ENCODE data around the gene S100A13. TPM values are rescaled to one million over a fixed set of nuclear protein-coding genes. Genes with fewer than 3 reads are reported as not detected.

S100A13 gene
- total RNA-seq, 1 experiment from 2014 or later, result 120 TPM

GRCh38 chr1:153612755-153613331, 14.5 kb downstream of the S100A13 start, which contains the start of gene S100A16:
Gene S100A16, minus strand, starts transcription at chr1:153613137. Its CDS starts 4,986 bp downstream, at chr1:153608151.
- no peak for TF ChIP-seq EZH2 (IDR thresholded peaks at IDR 0.05; ENCODE audit: low read depth)
- POLR2A ChIA-PET (ENCODE audit: unreplicated experiment), result interaction anchor here (0.6 to 1.4 kb wide), 13 partner anchors 9 to 730 kb away, joined by 3 to 48 read pairs (median 4); partner anchors contain the start of genes CHTOP, S100A1, S100A13 and S100A5
- no TSS peak for BruUV-seq (replicated peaks)
- peak within 1 kb of the TSS; percentile 78 for H3K27ac ChIP-seq
- peaks cover 56% of the 10 kb centered on the region for H3K79me2 ChIP-seq (ENCODE audit: low read depth)
- peaks cover 6% of the 10 kb centered on the region for H3K36me3 ChIP-seq (ENCODE audit: low read depth)
- peaks cover 73% of the 10 kb centered on the region for H3K4me1 ChIP-seq (replicated peaks; ENCODE audit: insufficient read depth)
- peak; percentile 86 to 91 for DNase-seq
- CTCF ChIA-PET, result interaction anchor here (0.6 to 2.6 kb wide), 3 partner anchors 14 to 102 kb away, joined by 4 to 19 read pairs (median 8); partner anchors contain the start of gene S100A13
- H3F3A ChIP-seq (ENCODE audit: insufficient read depth, low read depth), result peaks cover 47% of the 10 kb centered on the region
- H2AFZ ChIP-seq, result no peak within 1 kb of the TSS
- H3K9me3 ChIP-seq (ENCODE audit: insufficient read depth, low read depth), result no peaks in the 10 kb centered on the region
- H3K4me3 ChIP-seq, result peak within 1 kb of the TSS; percentile 89
- no peaks in the 10 kb centered on the region for H3K27me3 ChIP-seq (ENCODE audit: insufficient read depth, low read depth)
- H3K4me2 ChIP-seq, result peak within 1 kb of the TSS; percentile 88
- no peaks in the 10 kb centered on the region for H3K9me2 ChIP-seq (ENCODE audit: insufficient read depth)
- H4K20me1 ChIP-seq (ENCODE audit: insufficient read depth), result no peaks in the 10 kb centered on the region
- intact Hi-C loops (cut with micrococcal nuclease; ENCODE audit: unreplicated experiment), result loop anchor here (1.0 kb wide), 1 partner anchor 20 kb away; no protein-coding TSS in a partner anchor

DNA sequence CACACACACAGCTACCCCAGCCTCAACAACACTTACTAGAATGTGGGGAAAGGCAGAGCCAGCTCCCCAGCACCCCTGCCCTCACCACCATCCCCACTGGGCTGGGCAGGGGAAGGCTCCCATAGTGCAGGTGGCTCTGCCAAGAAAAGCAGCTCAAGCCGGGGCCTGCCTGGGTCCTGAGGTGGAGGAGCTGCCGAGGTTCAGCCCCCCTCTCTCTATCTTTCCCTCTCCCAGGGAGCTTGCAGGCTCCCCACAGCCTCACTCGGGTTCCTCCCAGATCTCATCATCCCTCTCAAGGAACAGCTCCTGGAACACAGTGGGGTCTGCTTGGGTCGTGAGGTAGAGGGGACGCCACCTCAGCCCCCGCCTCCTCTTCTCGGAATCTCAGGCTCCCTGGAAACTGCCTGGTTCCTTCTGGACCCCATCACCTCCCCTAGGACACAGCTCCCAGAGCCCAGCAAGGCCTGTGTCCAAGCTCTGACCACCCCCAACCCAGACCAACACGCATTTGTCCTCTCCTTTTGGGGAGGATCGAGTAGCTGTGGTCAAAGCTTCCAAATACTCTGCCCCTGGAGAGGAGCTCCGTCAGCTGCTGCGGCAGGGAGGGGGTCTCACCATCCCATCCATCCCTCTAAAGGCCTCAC, 15.1 kb downstream of the S100A13 start:
- DNase-seq, result no peak
- Histone ChIP-seq H3K27ac (peak overlapping the region; percentile 78), H3K4me1 (replicated peaks; ENCODE audit: insufficient read depth) (peaks cover 74% of the 10 kb centered on the region), H4K20me1 (ENCODE audit: insufficient read depth) (no peaks in the 10 kb centered on the region), H3K36me3 (ENCODE audit: low read depth) (peaks cover 10% of the 10 kb centered on the region), H3K79me2 (ENCODE audit: low read depth) (peaks cover 62% of the 10 kb centered on the region), H2AFZ (no peak overlapping the region), H3F3A (ENCODE audit: insufficient read depth, low read depth) (peaks cover 47% of the 10 kb centered on the region), H3K4me2 (peak overlapping the region; percentile 84), H3K4me3 (peak overlapping the region; percentile 89), H3K9me3 (ENCODE audit: insufficient read depth, low read depth) (no peaks in the 10 kb centered on the region), H3K27me3 (ENCODE audit: insufficient read depth, low read depth) (no peaks in the 10 kb centered on the region), H3K9me2 (ENCODE audit: insufficient read depth) (no peaks in the 10 kb centered on the region)
- POLR2A ChIA-PET (ENCODE audit: unreplicated experiment), result interaction anchor here (0.5 to 1.4 kb wide), 14 partner anchors 8 to 1116 kb away, joined by 3 to 48 read pairs (median 4); partner anchors contain the start of genes CHTOP, S100A1, S100A13 and S100A5
- intact Hi-C loops (cut with micrococcal nuclease; ENCODE audit: unreplicated experiment), result no loop called here
- CTCF ChIA-PET, result interaction anchor here (0.6 to 2.6 kb wide), 3 partner anchors 15 to 102 kb away, joined by 4 to 19 read pairs (median 8); partner anchors contain the start of gene S100A13
- BruUV-seq (replicated peaks), result no TSS peak
- TF ChIP-seq EZH2 (IDR thresholded peaks at IDR 0.05; ENCODE audit: low read depth) (no peak), CTCF (conservative IDR thresholded peaks at IDR 0.05) (no peak)

DNA sequence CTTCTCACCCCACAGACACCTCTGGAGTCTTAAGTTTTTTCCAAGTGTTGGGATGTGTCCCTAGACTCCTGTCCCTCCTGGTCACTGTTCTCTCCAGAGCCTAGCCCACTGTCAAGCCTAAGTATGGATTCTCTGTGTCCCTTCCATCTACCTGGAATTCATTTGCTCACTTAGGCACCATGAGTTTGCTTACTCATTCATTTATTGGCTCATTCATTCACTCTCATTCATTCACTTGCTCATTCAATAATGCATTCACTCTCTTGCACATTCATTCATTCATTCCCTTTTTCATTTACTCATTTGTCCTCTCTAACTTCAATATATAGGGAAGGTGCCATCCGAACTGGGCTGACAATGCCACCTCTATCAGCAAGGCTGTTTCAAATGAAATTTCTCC, 15.9 kb downstream of the S100A13 start:
- no peaks in the 10 kb centered on the region for H3K9me2 ChIP-seq (ENCODE audit: insufficient read depth)
- H3K27me3 ChIP-seq (ENCODE audit: insufficient read depth, low read depth), result no peaks in the 10 kb centered on the region
- CTCF ChIA-PET, result interaction anchor here (0.6 to 2.6 kb wide), 2 partner anchors 16 to 23 kb away, joined by 5 to 19 read pairs; partner anchors contain the start of gene S100A13
- peak overlapping the region; percentile 78 for H3K27ac ChIP-seq
- intact Hi-C loops (cut with micrococcal nuclease; ENCODE audit: unreplicated experiment), result no loop called here
- H3K36me3 ChIP-seq (ENCODE audit: low read depth), result peaks cover 19% of the 10 kb centered on the region
- DNase-seq, result no peak
- no peak for TF ChIP-seq EZH2 (IDR thresholded peaks at IDR 0.05; ENCODE audit: low read depth)
- TF ChIP-seq CTCF (conservative IDR thresholded peaks at IDR 0.05), result no peak
- no peaks in the 10 kb centered on the region for H4K20me1 ChIP-seq (ENCODE audit: insufficient read depth)
- H3F3A ChIP-seq (ENCODE audit: insufficient read depth, low read depth), result peaks cover 55% of the 10 kb centered on the region
- H3K79me2 ChIP-seq (ENCODE audit: low read depth), result peaks cover 71% of the 10 kb centered on the region
- H3K4me1 ChIP-seq (replicated peaks; ENCODE audit: insufficient read depth), result peaks cover 74% of the 10 kb centered on the region
- no TSS peak for BruUV-seq (replicated peaks)
- peak overlapping the region; percentile 89 for H3K4me3 ChIP-seq
- H3K4me2 ChIP-seq, result peak overlapping the region; percentile 84
- POLR2A ChIA-PET (ENCODE audit: unreplicated experiment), result interaction anchor here (0.6 to 0.7 kb wide), 2 partner anchors 23 to 45 kb away, joined by 4 to 8 read pairs; partner anchors contain the start of gene CHTOP
- no peak overlapping the region for H2AFZ ChIP-seq
- H3K9me3 ChIP-seq (ENCODE audit: insufficient read depth, low read depth), result no peaks in the 10 kb centered on the region

Data from PC-9 (cell line).